Measurements from ENCODE around the gene P3H2.

GRCh38 chr3:190109441-190109840 is 11.3 kb downstream of the P3H2 start:
- no peak for TF ChIP-seq POLR2AphosphoS5 (IDR thresholded peaks at IDR 0.05; ENCODE audit: low read depth)
- TF ChIP-seq CTCF (conservative IDR thresholded peaks at IDR 0.05; ENCODE audit: low read depth in 2 of 2) = no peak
- no peak for TF ChIP-seq EZH2phosphoT487 (IDR thresholded peaks at IDR 0.05; ENCODE audit: unreplicated experiment)
- no peak for TF ChIP-seq STAT1 (IDR thresholded peaks at IDR 0.05; ENCODE audit: unreplicated experiment)

Data from GM23338 (cell line).